Trophoblast cell (in vitro differentiated cells and primary cell): Measurements from ENCODE around the gene LAMC3.
A peak's percentile ranks its signal among the peaks of the same experiment; 100 is the strongest.

Source experiments
- DNase-seq, 2 donors: peaks; one replicate each; pipeline ENCODE4 v3.0.0-alpha.2; 2016
- H2AFZ ChIP-seq: 2 replicates; pipeline ENCODE4 v1.6.1; 2013; ENCODE audit warnings: low read length, moderate library complexity, mild to moderate bottlenecking; ENCODE audit not compliant: insufficient read depth, poor library complexity
- H2AK5ac ChIP-seq: 2 replicates; pipeline ENCODE4 v1.6.1; 2013; ENCODE audit warnings: mild to moderate bottlenecking, low read length
- H2BK120ac ChIP-seq: 2 replicates; pipeline ENCODE4 v1.6.1; 2013; ENCODE audit warnings: low read length, mild to moderate bottlenecking, moderate library complexity; ENCODE audit not compliant: insufficient read depth, poor library complexity
- H2BK12ac ChIP-seq: 2 replicates; pipeline ENCODE4 v1.6.1; 2013; ENCODE audit warnings: mild to moderate bottlenecking, low read length, moderate library complexity
- H2BK5ac ChIP-seq: 2 replicates; pipeline ENCODE4 v1.6.1; 2013; ENCODE audit warnings: low read length, low read depth, moderate library complexity, mild to moderate bottlenecking; ENCODE audit not compliant: poor library complexity
- H3K14ac ChIP-seq: 2 replicates; pipeline ENCODE4 v1.6.1; 2013; ENCODE audit warnings: mild to moderate bottlenecking, low read length
- H3K18ac ChIP-seq: 2 replicates; pipeline ENCODE4 v1.6.1; 2013; ENCODE audit warnings: mild to moderate bottlenecking, low read length
- H3K23ac ChIP-seq: 2 replicates; pipeline ENCODE4 v1.6.1; 2013; ENCODE audit warnings: low read length
- H3K27ac ChIP-seq: 2 replicates; pipeline ENCODE4 v1.5.1; 2013; ENCODE audit warnings: low read depth, mild to moderate bottlenecking, inconsistent platforms, low read length, moderate library complexity
- H3K27me3 ChIP-seq: 2 replicates; pipeline ENCODE4 v1.6.1; 2013; ENCODE audit warnings: inconsistent platforms, mild to moderate bottlenecking, low read length, moderate library complexity; ENCODE audit not compliant: insufficient read depth
- H3K36me3 ChIP-seq, 2 experiments: 1 replicate in 1 of 2; 2 replicates in 1 of 2; pipeline ENCODE4 v1.6.1; 2013; ENCODE audit warnings: low read length in 2 of 2, mild to moderate bottlenecking in 2 of 2, moderate library complexity in 1 of 2; ENCODE audit not compliant: insufficient read depth in 2 of 2, control insufficient read depth in 1 of 2
- H3K4ac ChIP-seq: 2 replicates; pipeline ENCODE4 v1.6.1; 2013; ENCODE audit warnings: low read depth, mild to moderate bottlenecking, low read length, moderate library complexity
- H3K4me1 ChIP-seq, 2 experiments: 1 replicate in 1 of 2; 2 replicates in 1 of 2; pipeline ENCODE4 v1.6.1; 2013; ENCODE audit warnings: low read length in 2 of 2, mild to moderate bottlenecking in 2 of 2, moderate library complexity in 1 of 2; ENCODE audit not compliant: insufficient read depth in 2 of 2, control insufficient read depth in 1 of 2
- H3K4me2 ChIP-seq: 2 replicates; pipeline ENCODE4 v1.6.1; 2013; ENCODE audit warnings: inconsistent platforms, mild to moderate bottlenecking, low read length, moderate library complexity
- H3K4me3 ChIP-seq: 2 replicates; pipeline ENCODE4 v1.5.1; 2013; ENCODE audit warnings: mild to moderate bottlenecking, low read depth, low read length, inconsistent platforms
- H3K79me1 ChIP-seq: one replicate; pipeline ENCODE4 v1.6.1; 2013; ENCODE audit warnings: low read length
- H3K79me2 ChIP-seq: 2 replicates; pipeline ENCODE4 v1.6.1; 2013; ENCODE audit warnings: low read length, mild to moderate bottlenecking; ENCODE audit not compliant: control insufficient read depth, insufficient read depth, poor library complexity
- H3K9ac ChIP-seq: 2 replicates; pipeline ENCODE4 v1.6.1; 2013; ENCODE audit warnings: mild to moderate bottlenecking, low read length
- H3K9me3 ChIP-seq: 2 replicates; pipeline ENCODE4 v1.6.1; 2013; ENCODE audit warnings: low read depth, mild to moderate bottlenecking, control low read depth, inconsistent platforms, low read length; ENCODE audit not compliant: insufficient read depth
- H4K12ac ChIP-seq: 2 replicates; pipeline ENCODE4 v1.6.1; 2013; ENCODE audit warnings: low read depth, mild to moderate bottlenecking, low read length, moderate library complexity
- H4K8ac ChIP-seq: 2 replicates; pipeline ENCODE4 v1.6.1; 2013; ENCODE audit warnings: low read depth, mild to moderate bottlenecking, low read length, moderate library complexity
- H4K91ac ChIP-seq: one replicate; pipeline ENCODE4 v1.6.1; 2013; ENCODE audit warnings: low read depth, mild to moderate bottlenecking, low read length, moderate library complexity
- WGBS: extraction: QIAGEN DNeasy Blood & Tissue Kit; methylation state at CpG from one replicate; pipeline ENCODE4 v1.1.7; 2013; ENCODE audit warnings: missing lambda C conversion rate; ENCODE audit not compliant: insufficient read length, insufficient coverage; ENCODE audit errors: extremely low coverage; 5-methylcytosine and 5-hydroxymethylcytosine counted together

The LAMC3 gene

GRCh38 chr9:130962418-130963316 is 46.3 kb upstream of the LAMC3 start:
- no peak overlapping the region for H4K8ac ChIP-seq
- H4K12ac ChIP-seq = no peak overlapping the region
- peaks cover 7% of the 10 kb centered on the region for H3K9me3 ChIP-seq
- no peak overlapping the region for H2BK5ac ChIP-seq
- no peaks in the 10 kb centered on the region for H3K36me3 ChIP-seq
- no peak overlapping the region for H2BK12ac ChIP-seq
- no peaks in the 10 kb centered on the region for H3K27me3 ChIP-seq
- H3K23ac ChIP-seq = no peak overlapping the region
- no peak overlapping the region for H2BK120ac ChIP-seq
- no peak overlapping the region for H3K9ac ChIP-seq
- H3K18ac ChIP-seq = no peak overlapping the region
- H3K4ac ChIP-seq = no peak overlapping the region
- no peak overlapping the region for H4K91ac ChIP-seq
- no peaks in the 10 kb centered on the region for H3K79me2 ChIP-seq
- H3K4me3 ChIP-seq = no peak overlapping the region
- H2AFZ ChIP-seq = no peak overlapping the region
- no peak overlapping the region for H3K14ac ChIP-seq
- peaks cover 0 to 7% of the 10 kb centered on the region in 2 experiments for H3K4me1 ChIP-seq
- H3K79me1 ChIP-seq = no peaks in the 10 kb centered on the region
- H3K4me2 ChIP-seq = no peak overlapping the region
- no peak overlapping the region for H3K27ac ChIP-seq
- DNase-seq = peak; percentile 75 to 81
- no CpG with 5 or more reads among the region's 22 CpGs for WGBS
- H2AK5ac ChIP-seq = no peak overlapping the region

GRCh38 chr9:130963337-130963908 is 45.6 kb upstream of the LAMC3 start:
- no peak overlapping the region for H3K27ac ChIP-seq
- H3K18ac ChIP-seq = no peak overlapping the region
- peaks cover 4% of the 10 kb centered on the region for H3K9me3 ChIP-seq
- no peak for DNase-seq
- H3K36me3 ChIP-seq = no peaks in the 10 kb centered on the region
- no peak overlapping the region for H2BK120ac ChIP-seq
- H3K79me2 ChIP-seq = no peaks in the 10 kb centered on the region
- H3K14ac ChIP-seq = no peak overlapping the region
- no peak overlapping the region for H4K91ac ChIP-seq
- peaks cover 0 to 7% of the 10 kb centered on the region in 2 experiments for H3K4me1 ChIP-seq
- WGBS = no CpG with 5 or more reads among the region's 15 CpGs
- no peak overlapping the region for H3K4me3 ChIP-seq
- H3K9ac ChIP-seq = no peak overlapping the region
- H4K8ac ChIP-seq = no peak overlapping the region
- H2AK5ac ChIP-seq = no peak overlapping the region
- no peak overlapping the region for H3K4me2 ChIP-seq
- no peaks in the 10 kb centered on the region for H3K79me1 ChIP-seq
- no peak overlapping the region for H4K12ac ChIP-seq
- no peak overlapping the region for H2BK12ac ChIP-seq
- H3K23ac ChIP-seq = no peak overlapping the region
- H2AFZ ChIP-seq = no peak overlapping the region
- H2BK5ac ChIP-seq = no peak overlapping the region
- no peaks in the 10 kb centered on the region for H3K27me3 ChIP-seq
- no peak overlapping the region for H3K4ac ChIP-seq

GRCh38 chr9:130963916-130964315 is 45.1 kb upstream of the LAMC3 start:
- Histone ChIP-seq H3K14ac (no peak overlapping the region), H4K91ac (no peak overlapping the region), H3K27me3 (no peaks in the 10 kb centered on the region), H2BK5ac (no peak overlapping the region), H4K12ac (no peak overlapping the region), H3K27ac (no peak overlapping the region), H2AFZ (no peak overlapping the region), H3K4me3 (no peak overlapping the region), H3K4ac (no peak overlapping the region), H3K79me2 (no peaks in the 10 kb centered on the region), H3K18ac (no peak overlapping the region), H2BK12ac (no peak overlapping the region), H3K9ac (no peak overlapping the region), H2BK120ac (no peak overlapping the region), H3K9me3 (no peaks in the 10 kb centered on the region), H4K8ac (no peak overlapping the region), H3K79me1 (no peaks in the 10 kb centered on the region), H3K23ac (no peak overlapping the region), H3K4me2 (no peak overlapping the region), H3K4me1 (peaks cover 0 to 7% of the 10 kb centered on the region in 2 experiments), H2AK5ac (no peak overlapping the region), H3K36me3 (no peaks in the 10 kb centered on the region)
- DNase-seq = no peak
- WGBS = no CpG with 5 or more reads among the region's 8 CpGs

- Histone ChIP-seq H4K8ac (no peak overlapping the region), H2BK120ac (no peak overlapping the region), H3K79me2 (no peaks in the 10 kb centered on the region), H3K18ac (no peak overlapping the region), H3K27ac (no peak overlapping the region), H3K4me2 (no peak overlapping the region), H3K79me1 (no peaks in the 10 kb centered on the region), H3K23ac (no peak overlapping the region), H2BK5ac (no peak overlapping the region), H3K4ac (no peak overlapping the region), H2AFZ (no peak overlapping the region), H3K14ac (no peak overlapping the region), H2AK5ac (no peak overlapping the region), H4K91ac (no peak overlapping the region), H3K36me3 (no peaks in the 10 kb centered on the region), H3K27me3 (no peaks in the 10 kb centered on the region), H3K4me1 (peaks cover 0 to 7% of the 10 kb centered on the region in 2 experiments), H4K12ac (no peak overlapping the region), H2BK12ac (no peak overlapping the region), H3K4me3 (no peak overlapping the region), H3K9ac (no peak overlapping the region), H3K9me3 (no peaks in the 10 kb centered on the region)
- no peak for DNase-seq
- no CpG with 5 or more reads among the region's 7 CpGs for WGBS
These were observed 43.3 kb upstream of the LAMC3 start for GRCh38 chr9:130965680-130966079.
